GM12878 (cell line): ENCODE measurements around the gene SACM1L. TPM values are rescaled to one million over a fixed set of nuclear protein-coding genes. Genes with fewer than 3 reads are reported as not detected.
A peak's percentile ranks its signal among the peaks of the same experiment; 100 is the strongest.

Source experiments
- BHLHE40 ChIP-seq, 2 experiments: fragments of 450-650 bp in 1 of 2; IDR thresholded peaks; 2 replicates each; pipeline ENCODE4 v1.6.1; 2011 to 2017; ENCODE audit warnings: low read depth in 2 of 2, borderline replicate concordance in 1 of 2, improper control_type of control experiment in 1 of 2, low read length in 1 of 2, mild to moderate bottlenecking in 1 of 2
- BMI1 ChIP-seq: fragments of 450-650 bp; IDR thresholded peaks from 2 replicates; pipeline ENCODE4 v1.6.1; 2016; ENCODE audit warnings: mild to moderate bottlenecking, moderate library complexity, borderline replicate concordance
- CEBPZ ChIP-seq: fragments of 150-350 bp; IDR thresholded peaks from 2 replicates; pipeline ENCODE4 v1.6.1; 2016; ENCODE audit warnings: low read depth, low read length
- FOS ChIP-seq: IDR thresholded peaks from 3 replicates; pipeline ENCODE4 v1.6.1; 2011; ENCODE audit warnings: borderline replicate concordance; ENCODE audit not compliant: insufficient read length; ENCODE audit errors: extremely low read depth
- JUNB ChIP-seq: IDR thresholded peaks from 2 replicates; pipeline ENCODE4 v1.6.1; 2016; ENCODE audit warnings: antibody characterized with exemption, mild to moderate bottlenecking
- MEF2B ChIP-seq: fragments of 450-650 bp; IDR thresholded peaks from 2 replicates; pipeline ENCODE4 v1.6.1; 2018; ENCODE audit warnings: mild to moderate bottlenecking, moderate library complexity; ENCODE audit not compliant: partially characterized antibody, poor library complexity, severe bottlenecking
- NFIC ChIP-seq: IDR thresholded peaks from 2 replicates; pipeline ENCODE4 v1.6.1; 2012; ENCODE audit warnings: low read depth, mild to moderate bottlenecking, inconsistent platforms, low read length, moderate library complexity
- NR2C1 ChIP-seq: fragments of 450-650 bp; IDR thresholded peaks from 2 replicates; pipeline ENCODE4 v1.6.1; 2017; ENCODE audit warnings: antibody characterized with exemption, mild to moderate bottlenecking, moderate library complexity
- NR2C2 ChIP-seq: IDR thresholded peaks from 2 replicates; pipeline ENCODE4 v1.6.1; 2011; ENCODE audit warnings: borderline replicate concordance, low read depth; ENCODE audit not compliant: control insufficient read depth, insufficient read length
- PKNOX1 ChIP-seq: fragments of 450-650 bp; IDR thresholded peaks from 2 replicates; pipeline ENCODE4 v1.6.1; 2016; ENCODE audit warnings: mild to moderate bottlenecking
- REST ChIP-seq: IDR thresholded peaks from 2 replicates; pipeline ENCODE4 v1.6.1; 2012; ENCODE audit warnings: mild to moderate bottlenecking, low read depth, low read length
- RFX5 ChIP-seq: IDR thresholded peaks from 2 replicates; pipeline ENCODE4 v1.6.1; 2011; ENCODE audit warnings: low read depth, low read length, improper control_type of control experiment
- SIN3A ChIP-seq: IDR thresholded peaks from 2 replicates; pipeline ENCODE4 v1.6.1; 2012; ENCODE audit warnings: low read depth, low read length, improper control_type of control experiment
- SMAD5 ChIP-seq: IDR thresholded peaks from 2 replicates; pipeline ENCODE4 v1.6.1; 2016; ENCODE audit warnings: antibody characterized with exemption, low read depth
- STAT1 ChIP-seq: fragments of 450-650 bp; conservative IDR thresholded peaks from 2 replicates; pipeline ENCODE4 v1.6.1; 2014; ENCODE audit warnings: antibody characterized with exemption, mild to moderate bottlenecking
- TARDBP ChIP-seq: IDR thresholded peaks from 2 replicates; pipeline ENCODE4 v1.6.1; 2016; ENCODE audit warnings: borderline replicate concordance
- ZBTB11 ChIP-seq: fragments of 450-650 bp; formaldehyde crosslinking; IDR thresholded peaks from 2 replicates; pipeline ENCODE4 v1.5.0; 2022; ENCODE audit warnings: mild to moderate bottlenecking, missing genetic modification characterization
- ZNF384 ChIP-seq: IDR thresholded peaks from 2 replicates; pipeline ENCODE4 v1.6.1; 2012; ENCODE audit warnings: low read depth, mild to moderate bottlenecking, low read length, improper control_type of control experiment, borderline replicate concordance
- polyA plus RNA-seq, 11 experiments: library from polyadenylated mRNA; depleted of rRNA in 4 of 11; unstranded in 6 of 11; stranded (reverse) in 5 of 11; fragments of >200 nt; fragmentation: Nextera tagmentation in 4 of 11; fragmentation: Illumina TruSeq in 1 of 11; extraction: Ambion mirVana in 4 of 11; extraction: Trizol in 1 of 11; gene quantifications; 1 replicate in 1 of 11; 2 replicates in 10 of 11; pipeline versions ENCODE4 v1.2.1 to v1.2.3, GENCODE V29; 2011 to 2016; ENCODE audit warnings: inconsistent platforms in 2 of 11, missing spikeins in 2 of 11, low read depth in 1 of 11
- total RNA-seq, 4 experiments: library from RNA; depleted of rRNA in 3 of 4; stranded (reverse); fragments of >200 nt in 3 of 4; fragmentation: Illumina TruSeq in 1 of 4; extraction: Trizol in 1 of 4; gene quantifications; 2 replicates each; pipeline versions ENCODE4 v1.2.1 to v1.2.3, GENCODE V29; 2013 to 2021

SACM1L gene
- total and polyA plus RNA-seq, 10 of the 15 experiments (the other 5 are each of a cell fraction or from before 2014, with no cell fraction given), result 16.5 to 48.3 (median 28.9) TPM

- no peak for TF ChIP-seq NR2C2
- TF ChIP-seq REST, result no peak
- no peak for TF ChIP-seq SMAD5
- no peak for TF ChIP-seq NR2C1
- peak; percentile 57 for TF ChIP-seq JUNB
- peak in 1 of 2 experiments; percentile 64; a peak in 2 of 4 replicates for TF ChIP-seq BHLHE40 (IDR thresholded peaks at IDR 0.05; ENCODE audit: borderline replicate concordance in 1 of 2, low read depth in 2 of 2, low read length in 1 of 2)
- TF ChIP-seq ZNF384, result no peak
- no peak for TF ChIP-seq ZBTB11 (CRISPR knock-in tag)
- no peak for TF ChIP-seq FOS
- TF ChIP-seq PKNOX1, result peak; percentile 75; the same call in 1 of the 2 replicates
- TF ChIP-seq NFIC, result no peak
- peak; percentile 26 for TF ChIP-seq MEF2B
- no peak for TF ChIP-seq SIN3A
- TF ChIP-seq BMI1, result no peak
- TF ChIP-seq TARDBP, result no peak
- TF ChIP-seq STAT1, result peak; percentile 89; the same call in 1 of the 2 replicates
- no peak for TF ChIP-seq RFX5
- no peak for TF ChIP-seq CEBPZ
Observed at GRCh38 chr3:45656575-45657363, 32.4 kb upstream of the SACM1L start (continued).
